ENCODE data around the gene PARD3. TPM values are rescaled to one million over a fixed set of nuclear protein-coding genes. Genes with fewer than 3 reads are reported as not detected.

The PARD3 gene
- polyA plus RNA-seq, 2 of the 4 experiments (the other 2 are of a cell fraction) = 110 to 200 TPM

- Histone ChIP-seq H3K27ac (peak overlapping the region; percentile 19 to 68; a peak in 4 of 6 replicates), H3K4me3 (no peak overlapping the region), H3K4me2 (0 out of 3 replicates have a peak overlapping the region, but pooled peaks have one; percentile 9), H3K9me3 (no peaks in the 10 kb centered on the region), H3K4me1 (peaks cover 60% of the 10 kb centered on the region)
- no peak for DNase-seq (ENCODE audit: low read depth in 1 of 2, low spot score in 1 of 2)
- CTCF ChIA-PET = no interaction called here
- no peak for ATAC-seq
- 91% methylated on average over 5 of the region's 5 CpGs for WGBS (ENCODE audit: missing lambda C conversion rate)
- TF ChIP-seq HDAC2 (IDR thresholded peaks at IDR 0.05) = no peak
- TF ChIP-seq GATA3 (IDR thresholded peaks at IDR 0.05; ENCODE audit: borderline replicate concordance) = no peak
- TF ChIP-seq CEBPB (IDR thresholded peaks at IDR 0.05) = no peak
- TF ChIP-seq RNF2 (IDR thresholded peaks at IDR 0.05; ENCODE audit: borderline replicate concordance, low read depth) = no peak
- no peak for TF ChIP-seq USF2 (IDR thresholded peaks at IDR 0.05)
- no peak for TF ChIP-seq FOSL2 (IDR thresholded peaks at IDR 0.05)
- TF ChIP-seq FOSL2 (CRISPR knock-in tag; IDR thresholded peaks at IDR 0.05) = no peak
- TF ChIP-seq NPAS2 (CRISPR knock-in tag; IDR thresholded peaks at IDR 0.05; ENCODE audit: borderline replicate concordance) = no peak
- TF ChIP-seq CHD2 (IDR thresholded peaks at IDR 0.05; ENCODE audit: low read length, partially characterized antibody) = no peak
- POLR2A ChIA-PET = interaction anchor here (0.9 kb wide), 1 partner anchor 22 kb away, joined by 5 read pairs; no protein-coding TSS in a partner anchor
- no peak for FAIRE-seq
These were observed 308.3 kb downstream of the PARD3 start for GRCh38 chr10:34506786-34507185.

- POLR2A ChIA-PET = no interaction called here
- Histone ChIP-seq H3K4me1 (peaks cover 60% of the 10 kb centered on the region), H3K4me2 (peak overlapping the region; percentile 73), H3K27ac (peak overlapping the region; percentile 78 to 83), H3K4me3 (no peak overlapping the region), H3K9me3 (no peaks in the 10 kb centered on the region)
- DNase-seq (ENCODE audit: low read depth in 1 of 2, low spot score in 1 of 2) (peak in 1 of 2 experiments; percentile 46), FAIRE-seq (no peak), ATAC-seq (peak; percentile 46 to 68; a peak in 4 of 6 replicates)
- CTCF ChIA-PET = interaction anchor here (0.6 to 1.4 kb wide), 4 partner anchors 16 to 616 kb away, joined by 3 read pairs; no protein-coding TSS in a partner anchor
- TF ChIP-seq EP300 (IDR thresholded peaks at IDR 0.05) = peak; percentile 82 to 91; a peak in 4 of 5 replicates
- TF ChIP-seq JUNB (IDR thresholded peaks at IDR 0.05) = peak; percentile 57; the same call in 1 of the 2 replicates
- 0 out of 2 replicates have a peak, but pooled peaks have one; percentile 55 for TF ChIP-seq FOSL2 (IDR thresholded peaks at IDR 0.05)
- TF ChIP-seq FOSL2 (CRISPR knock-in tag; IDR thresholded peaks at IDR 0.05) = peak; percentile 49
- no peak for TF ChIP-seq HOXA7 (CRISPR knock-in tag; IDR thresholded peaks at IDR 0.05)
- no peak for TF ChIP-seq ELK1 (IDR thresholded peaks at IDR 0.05; ENCODE audit: low read depth, low read length)
- TF ChIP-seq KDM1A (IDR thresholded peaks at IDR 0.05; ENCODE audit: low read depth) = no peak
- TF ChIP-seq SMC3 (IDR thresholded peaks at IDR 0.05) = 0 out of 3 replicates have a peak, but pooled peaks have one; percentile 9
- TF ChIP-seq FOXS1 (CRISPR knock-in tag; IDR thresholded peaks at IDR 0.05) = no peak
- no peak for TF ChIP-seq ZSCAN20 (CRISPR knock-in tag; IDR thresholded peaks at IDR 0.05)
- no peak for TF ChIP-seq FOSB (CRISPR knock-in tag; IDR thresholded peaks at IDR 0.05)
- TF ChIP-seq JUN (IDR thresholded peaks at IDR 0.05) = peak in 1 of 2 experiments; percentile 73; a peak in 4 of 5 replicates
- 0 out of 2 replicates have a peak, but pooled peaks have one; percentile 34 for TF ChIP-seq HES2 (IDR thresholded peaks at IDR 0.05)
- TF ChIP-seq CBX2 (IDR thresholded peaks at IDR 0.05; ENCODE audit: borderline replicate concordance, low read depth) = no peak
- no peak; a peak in 1 of 5 replicates for TF ChIP-seq RAD21 (conservative IDR thresholded peaks at IDR 0.05 in 1 of 2, IDR thresholded peaks at IDR 0.05 in 1 of 2)
- TF ChIP-seq USF2 (IDR thresholded peaks at IDR 0.05) = no peak
- TF ChIP-seq CEBPB (IDR thresholded peaks at IDR 0.05) = peak in 1 of 2 experiments; percentile 53; a peak in 1 of 4 replicates
- 49% methylated on average over 2 of the region's 2 CpGs for WGBS (ENCODE audit: missing lambda C conversion rate)
These were observed 309.8 kb downstream of the PARD3 start for GRCh38 chr10:34505338-34505737.

All from A549 (cell line).